NCI-H748 treated with DMSO at 0.1 percent for 48 hours (cell line): Measurements from ENCODE around the gene IL17C.
A peak's percentile ranks its signal among the peaks of the same experiment; 100 is the strongest.
"Not testable (repeated sequence)": the region's sequence is repeated elsewhere in the genome, so short reads cannot be mapped to it uniquely, and the experiment has no call there.

Source experiments
- DNase-seq: peaks from one replicate; lab custom pipeline; 2025; lab: John Stamatoyannopoulos, UW

IL17C gene, protein sequence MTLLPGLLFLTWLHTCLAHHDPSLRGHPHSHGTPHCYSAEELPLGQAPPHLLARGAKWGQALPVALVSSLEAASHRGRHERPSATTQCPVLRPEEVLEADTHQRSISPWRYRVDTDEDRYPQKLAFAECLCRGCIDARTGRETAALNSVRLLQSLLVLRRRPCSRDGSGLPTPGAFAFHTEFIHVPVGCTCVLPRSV

DNA sequence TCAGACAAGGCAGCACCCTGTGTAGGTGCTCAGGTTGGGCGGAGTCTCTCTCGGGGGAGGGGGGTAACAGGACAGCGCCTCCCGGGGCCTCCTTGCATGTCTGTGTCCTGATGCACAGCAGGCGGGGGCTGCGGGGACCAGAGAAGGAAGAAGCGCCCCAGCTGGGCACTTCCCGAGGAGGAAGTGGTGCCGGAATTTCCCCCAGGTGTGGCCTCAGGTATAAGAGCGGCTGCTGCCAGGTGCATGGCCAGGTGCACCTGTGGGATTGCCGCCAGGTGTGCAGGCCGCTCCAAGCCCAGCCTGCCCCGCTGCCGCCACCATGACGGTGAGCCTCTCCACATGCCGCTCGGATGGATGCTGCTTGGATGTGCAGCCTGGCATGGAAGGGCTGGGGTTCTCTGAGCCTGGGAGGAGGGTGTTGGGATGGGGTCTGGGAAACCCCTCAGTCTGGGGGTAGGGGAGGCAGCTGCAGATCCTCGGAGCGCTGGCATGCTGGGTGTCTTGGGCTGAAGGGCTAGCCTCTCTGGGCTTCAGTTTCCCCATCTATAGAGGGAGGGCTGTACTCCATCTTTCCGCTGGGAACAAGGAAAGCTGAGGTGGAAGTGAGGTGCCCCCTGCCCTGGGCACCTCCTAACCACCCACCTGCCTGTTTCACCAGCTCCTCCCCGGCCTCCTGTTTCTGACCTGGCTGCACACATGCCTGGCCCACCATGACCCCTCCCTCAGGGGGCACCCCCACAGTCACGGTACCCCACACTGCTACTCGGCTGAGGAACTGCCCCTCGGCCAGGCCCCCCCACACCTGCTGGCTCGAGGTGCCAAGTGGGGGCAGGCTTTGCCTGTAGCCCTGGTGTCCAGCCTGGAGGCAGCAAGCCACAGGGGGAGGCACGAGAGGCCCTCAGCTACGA, at the start of gene IL17C:
Gene IL17C, plus strand, starts transcription at position 250 of the 908 bp plus-strand sequence. Its CDS starts 70 bp downstream, at position 320.
- DNase-seq = peak; percentile 13

DNA sequence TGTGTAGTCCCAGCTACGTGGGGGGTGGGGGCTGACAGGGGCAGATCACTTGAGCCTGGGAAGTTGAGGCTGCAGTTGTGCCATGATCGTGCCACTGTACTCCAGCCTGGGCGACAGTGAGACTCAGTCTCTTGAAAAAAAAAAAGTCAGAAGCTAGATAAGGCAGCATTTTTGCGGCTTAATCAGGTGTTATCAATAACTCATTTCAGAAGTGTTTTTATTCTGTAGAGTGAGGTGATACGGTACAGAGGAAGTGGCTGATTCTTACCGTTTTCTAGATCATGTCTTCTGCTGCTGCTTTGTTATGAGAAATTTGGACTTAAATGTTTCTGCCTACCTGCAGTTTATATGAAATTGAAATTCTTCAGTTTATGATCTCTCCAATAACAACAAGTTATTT, 49.6 kb upstream of the IL17C start:
- DNase-seq = no peak

GRCh38 chr16:88589441-88589840, 48.9 kb upstream of the IL17C start:
- no peak for DNase-seq

- no peak for DNase-seq
These were observed 46.8 kb upstream of the IL17C start for GRCh38 chr16:88591577-88592021.

GRCh38 chr16:88593061-88593460, 45.3 kb upstream of the IL17C start:
- no peak for DNase-seq

DNA sequence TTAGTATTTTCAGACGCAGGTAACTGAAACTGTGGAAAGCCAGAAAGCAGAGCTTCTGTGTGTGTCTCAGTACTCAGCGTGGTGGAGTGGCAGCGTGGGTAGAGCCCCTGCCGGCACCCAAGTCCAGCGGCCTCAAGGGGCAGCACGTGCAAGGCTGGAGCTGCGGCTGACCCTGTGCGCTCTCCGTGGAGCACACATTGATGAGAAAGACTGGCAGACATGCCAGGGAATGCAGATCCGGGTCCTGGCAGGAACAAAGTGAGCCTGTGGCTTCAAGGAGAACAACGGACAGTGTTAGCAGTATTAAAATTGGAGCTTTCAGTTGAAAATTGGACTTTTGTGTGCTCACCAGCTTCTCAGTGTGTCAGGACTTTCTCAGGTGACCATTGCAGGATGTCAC, 44.9 kb upstream of the IL17C start:
- DNase-seq = no peak

DNA sequence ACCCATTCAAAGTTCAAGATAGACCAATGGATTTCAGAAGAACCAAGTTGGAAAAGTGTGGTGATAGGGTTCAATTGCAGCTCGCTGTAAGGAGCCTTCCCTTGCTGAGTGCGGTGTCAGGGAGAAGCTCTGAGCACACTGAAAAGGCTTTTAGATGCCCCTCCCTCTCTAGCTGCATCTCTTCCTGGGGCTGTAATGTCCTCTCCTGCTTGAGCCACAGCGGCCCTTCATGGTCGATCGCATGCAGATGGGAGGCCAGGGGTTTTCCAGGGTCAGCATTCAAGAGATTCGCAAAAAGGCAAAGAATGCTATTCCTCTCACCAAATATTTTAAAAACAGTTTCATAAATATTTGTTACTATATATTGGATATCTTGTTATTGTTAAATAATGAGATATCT, 44.5 kb upstream of the IL17C start:
- DNase-seq = no peak

DNA sequence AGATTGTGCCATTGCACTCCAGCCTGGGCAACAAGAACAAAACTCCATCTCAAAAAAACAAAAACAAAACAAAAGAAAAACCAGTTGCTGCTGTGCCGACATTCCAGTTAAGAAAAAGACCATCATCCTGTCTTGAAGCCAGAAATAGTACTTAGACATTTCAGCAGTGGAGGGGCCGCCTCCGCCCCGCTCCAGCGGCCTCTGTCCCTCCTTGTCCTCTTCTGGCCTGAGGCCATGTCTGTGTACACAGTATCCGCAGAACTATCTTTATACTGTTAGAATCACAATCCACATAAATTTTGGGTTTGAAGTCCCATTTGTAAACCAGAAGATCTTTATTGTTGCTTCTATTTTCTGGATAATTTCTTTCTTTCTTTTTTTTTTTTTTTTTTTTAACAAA, 43.3 kb upstream of the IL17C start:
- DNase-seq = no peak

DNA sequence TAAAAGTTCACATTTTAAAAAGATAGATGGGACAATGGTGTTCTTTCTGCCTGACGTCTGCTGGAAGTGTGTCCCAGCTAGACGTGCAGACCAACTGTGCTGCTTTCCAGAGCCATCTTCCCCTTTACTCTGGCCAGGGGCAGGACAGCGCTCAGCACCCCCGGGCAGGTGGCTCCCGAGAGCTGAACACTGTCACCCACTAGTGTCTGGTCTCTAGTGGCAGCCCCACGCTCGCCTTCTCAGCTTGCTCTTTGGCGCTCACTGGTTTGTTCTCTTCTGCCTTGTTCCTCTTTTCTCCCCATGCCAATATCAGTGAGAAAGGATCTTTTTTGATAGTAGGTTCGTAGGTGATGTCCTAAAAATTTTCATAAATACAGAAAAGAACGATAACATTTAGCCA, 42.5 kb upstream of the IL17C start:
- no peak for DNase-seq

DNA sequence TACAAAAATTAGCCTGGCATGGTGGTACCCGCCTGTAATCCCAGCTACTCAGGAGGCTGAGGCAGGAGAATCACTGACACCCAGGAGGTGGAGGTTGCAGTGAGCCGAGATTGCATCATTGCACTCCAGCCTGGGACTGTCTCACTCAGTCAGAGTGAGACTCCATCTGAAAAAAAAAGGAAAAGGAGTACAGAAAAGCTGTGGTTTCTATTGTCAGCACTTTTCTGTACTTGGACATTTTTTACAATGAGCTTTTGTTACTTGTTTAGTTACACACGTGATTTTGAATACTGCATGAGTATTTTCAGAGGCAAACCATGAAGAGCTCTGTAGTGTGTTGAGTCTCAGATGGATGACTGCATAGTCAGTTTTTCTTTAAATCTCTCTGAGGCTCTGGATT, 41.9 kb upstream of the IL17C start:
- no peak for DNase-seq

- no peak for DNase-seq
These were observed 40.4 kb upstream of the IL17C start for GRCh38 chr16:88597856-88598491.

GRCh38 chr16:88599092-88599733, 39.2 kb upstream of the IL17C start:
- DNase-seq = no peak

DNA sequence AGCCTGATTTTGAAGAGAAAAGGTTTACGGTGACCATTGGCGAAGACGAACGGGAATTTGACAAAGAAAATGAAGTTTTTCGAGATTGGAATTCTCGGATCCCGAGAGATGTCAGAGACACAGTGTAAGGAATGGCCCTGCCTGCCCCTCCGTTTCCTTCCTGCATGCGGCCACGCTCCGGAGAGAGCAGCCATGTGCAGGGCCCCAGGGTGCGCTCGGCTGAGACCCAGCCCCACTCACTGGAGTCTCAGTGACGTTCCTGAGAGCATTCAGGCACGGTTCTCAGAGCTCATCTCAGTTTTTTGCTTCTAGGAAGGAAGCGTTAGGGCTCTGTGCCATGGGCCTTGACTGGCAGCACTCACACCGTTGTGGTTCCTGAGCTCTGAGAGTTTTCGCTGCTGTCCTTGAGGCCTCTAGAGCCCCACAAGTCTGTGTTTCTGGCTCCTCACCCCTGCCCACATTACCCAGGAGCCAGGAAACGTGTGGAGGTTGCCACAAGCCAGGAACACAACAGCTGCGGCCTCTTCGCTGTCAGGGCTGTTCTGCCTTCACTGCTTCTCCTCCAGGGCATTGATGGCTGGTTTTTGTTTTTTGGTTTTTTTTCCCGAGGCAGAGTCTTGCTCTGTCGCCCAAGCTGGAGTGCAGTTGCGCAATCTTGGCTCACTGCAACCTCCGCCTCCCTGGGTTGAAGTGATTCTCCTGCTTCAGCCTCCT, 38.4 kb upstream of the IL17C start:
- DNase-seq = no peak

DNA sequence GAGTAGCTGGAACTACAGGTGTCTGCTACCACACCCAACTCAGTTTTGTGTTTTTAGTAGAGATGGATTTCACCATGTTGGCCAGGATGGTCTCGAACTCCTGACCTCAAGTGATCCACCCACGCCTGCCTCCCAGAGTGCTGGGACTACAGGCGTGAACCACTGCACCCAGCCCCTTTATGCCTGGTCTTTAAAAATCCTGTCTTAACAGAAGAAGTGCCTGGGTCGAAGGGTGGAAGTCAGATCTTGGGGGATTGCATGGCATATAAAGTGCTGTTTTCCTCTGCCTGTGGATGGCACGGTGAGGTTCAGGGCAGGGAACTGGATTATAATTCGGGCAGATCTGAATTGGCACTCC, 37.9 kb upstream of the IL17C start:
- DNase-seq = no peak

GRCh38 chr16:88601313-88602036, 36.9 kb upstream of the IL17C start:
- DNase-seq = no peak

GRCh38 chr16:88602091-88602490, 36.3 kb upstream of the IL17C start:
- DNase-seq = no peak

DNA sequence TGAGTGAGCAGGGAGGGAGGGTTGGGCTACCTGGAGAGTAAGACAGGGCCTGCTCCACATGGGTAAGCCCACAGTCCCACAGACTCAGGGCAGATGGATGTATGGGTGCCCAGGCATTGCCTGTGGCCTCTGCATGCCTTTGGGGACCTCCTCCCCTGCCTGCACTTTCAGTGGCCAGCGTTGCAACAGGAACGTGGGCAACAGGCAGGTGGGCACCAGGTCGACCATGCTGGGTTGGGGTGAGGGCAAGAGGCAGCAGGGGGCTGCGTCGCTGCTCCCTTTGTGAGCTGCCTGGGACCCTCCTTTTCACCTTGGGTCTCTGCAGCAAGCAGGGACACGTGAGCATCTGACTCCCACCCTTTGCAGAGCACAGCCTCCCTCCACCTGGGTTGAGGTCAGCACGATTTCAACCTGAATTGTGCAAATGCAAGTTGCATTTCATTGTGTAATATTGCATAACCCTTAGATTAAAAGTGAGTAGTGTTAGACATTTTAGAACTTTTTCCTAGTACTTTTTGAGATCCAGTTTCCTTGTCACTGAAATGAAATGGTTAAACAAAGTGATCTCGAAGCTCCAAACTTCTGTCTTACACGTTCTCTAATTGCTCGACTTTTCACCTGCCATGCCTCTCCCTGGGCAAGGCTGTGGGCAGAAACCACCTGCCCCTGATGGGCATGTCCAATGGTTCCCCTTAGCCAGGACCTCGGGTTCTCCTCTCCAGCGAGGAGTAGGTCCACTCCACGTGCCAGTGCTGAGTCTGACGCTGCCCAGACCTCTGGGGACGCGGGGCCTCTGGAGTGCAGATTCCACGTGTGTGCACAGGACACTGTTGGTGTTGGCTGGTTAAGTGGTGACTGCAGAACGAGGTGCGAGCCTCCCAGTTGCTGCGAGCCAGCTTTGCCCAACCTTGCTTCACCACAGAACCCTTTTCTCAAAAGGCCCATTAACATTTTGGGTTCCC, 32.9 kb upstream of the IL17C start:
- no peak for DNase-seq

GRCh38 chr16:88606148-88606757, 32.1 kb upstream of the IL17C start:
- DNase-seq = no peak

GRCh38 chr16:88608076-88608475, 30.3 kb upstream of the IL17C start:
- DNase-seq = no peak

- DNase-seq = not testable (repeated sequence)
These were observed 28.9 kb upstream of the IL17C start for GRCh38 chr16:88609426-88609825.
